D721Med (cell line): ENCODE data around the gene METTL25B.
A peak's percentile ranks its signal among the peaks of the same experiment; 100 is the strongest.

Source experiments
- DNase-seq: peaks from one replicate; pipeline ENCODE4 v3.0.0; 2011; ENCODE audit warnings: low spot score; ENCODE audit not compliant: insufficient read length
- FAIRE-seq: peaks from 2 replicates; lab custom pipeline; 2011; peaks lifted over from hg19 to GRCh38; lab: Jason Lieb, UNC
- TF ChIP-seq, protein P1 (sequence below): IDR thresholded peaks from 2 replicates; pipeline ENCODE4 v1.5.1; 2012; ENCODE audit warnings: mild to moderate bottlenecking, control low read depth; ENCODE audit not compliant: insufficient read depth; ENCODE audit errors: missing control alignments

METTL25B gene

DNA sequence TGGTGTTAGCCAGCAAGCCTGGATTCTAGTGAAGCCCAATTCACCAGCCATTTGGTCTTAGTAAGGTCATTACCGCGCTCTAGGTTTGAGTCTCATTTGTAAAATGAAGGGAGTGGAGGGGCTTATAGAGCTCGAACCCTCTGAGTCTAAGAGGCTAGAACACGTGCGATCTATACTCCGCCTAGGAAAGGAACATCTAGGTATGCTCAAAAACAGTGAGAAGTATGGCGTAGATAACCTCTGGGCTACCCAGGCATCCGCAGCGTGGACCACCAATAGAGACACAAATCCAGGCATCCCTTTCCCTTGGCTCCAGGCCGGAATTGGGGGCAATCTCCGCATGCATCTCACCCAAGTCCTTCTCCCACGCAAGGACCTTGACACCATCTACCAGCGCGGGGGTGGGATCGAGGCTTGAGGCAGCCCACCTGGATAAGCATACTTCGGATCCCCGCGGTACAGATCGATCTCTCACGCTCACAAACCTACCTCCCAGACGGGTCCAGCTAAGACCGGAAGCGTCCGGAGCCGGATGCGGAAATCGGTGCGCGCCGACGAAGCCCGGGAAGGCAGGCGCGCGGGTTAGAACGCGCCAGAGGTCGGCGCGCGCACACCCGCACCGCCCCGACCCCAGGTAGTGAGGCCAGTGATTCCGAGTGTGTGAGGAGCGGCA, at the start of gene METTL25B:
METTL25B (plus strand) TSS at position 544 of the 673 bp plus-strand sequence. CDS start 636 bp downstream, outside the sequence.
- TF ChIP-seq, protein P1, sequence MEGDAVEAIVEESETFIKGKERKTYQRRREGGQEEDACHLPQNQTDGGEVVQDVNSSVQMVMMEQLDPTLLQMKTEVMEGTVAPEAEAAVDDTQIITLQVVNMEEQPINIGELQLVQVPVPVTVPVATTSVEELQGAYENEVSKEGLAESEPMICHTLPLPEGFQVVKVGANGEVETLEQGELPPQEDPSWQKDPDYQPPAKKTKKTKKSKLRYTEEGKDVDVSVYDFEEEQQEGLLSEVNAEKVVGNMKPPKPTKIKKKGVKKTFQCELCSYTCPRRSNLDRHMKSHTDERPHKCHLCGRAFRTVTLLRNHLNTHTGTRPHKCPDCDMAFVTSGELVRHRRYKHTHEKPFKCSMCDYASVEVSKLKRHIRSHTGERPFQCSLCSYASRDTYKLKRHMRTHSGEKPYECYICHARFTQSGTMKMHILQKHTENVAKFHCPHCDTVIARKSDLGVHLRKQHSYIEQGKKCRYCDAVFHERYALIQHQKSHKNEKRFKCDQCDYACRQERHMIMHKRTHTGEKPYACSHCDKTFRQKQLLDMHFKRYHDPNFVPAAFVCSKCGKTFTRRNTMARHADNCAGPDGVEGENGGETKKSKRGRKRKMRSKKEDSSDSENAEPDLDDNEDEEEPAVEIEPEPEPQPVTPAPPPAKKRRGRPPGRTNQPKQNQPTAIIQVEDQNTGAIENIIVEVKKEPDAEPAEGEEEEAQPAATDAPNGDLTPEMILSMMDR: no peak
- DNase-seq: peak; percentile 84
- FAIRE-seq: no peak

DNA sequence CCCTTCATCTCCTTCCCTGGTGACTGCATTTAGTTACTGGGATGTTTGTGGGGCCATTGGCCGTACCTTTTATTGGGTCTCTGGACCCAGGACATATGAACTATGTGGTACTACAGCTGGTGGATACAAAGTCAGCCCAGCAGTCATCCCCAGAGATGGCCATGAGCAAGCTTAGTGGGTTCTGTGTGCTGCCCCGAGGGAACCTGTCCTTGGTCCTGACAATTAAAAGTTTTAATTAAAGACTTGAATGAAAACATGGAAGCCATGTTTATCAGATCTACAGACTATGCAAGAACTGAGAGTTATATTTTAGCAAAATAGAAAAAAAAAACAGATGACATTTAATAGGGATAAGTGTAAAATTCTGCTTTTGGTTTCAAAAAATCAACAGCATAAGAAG, 48.2 kb upstream of the METTL25B start:
- no peak for DNase-seq
- TF ChIP-seq, protein P1: no peak
- no peak for FAIRE-seq

DNA sequence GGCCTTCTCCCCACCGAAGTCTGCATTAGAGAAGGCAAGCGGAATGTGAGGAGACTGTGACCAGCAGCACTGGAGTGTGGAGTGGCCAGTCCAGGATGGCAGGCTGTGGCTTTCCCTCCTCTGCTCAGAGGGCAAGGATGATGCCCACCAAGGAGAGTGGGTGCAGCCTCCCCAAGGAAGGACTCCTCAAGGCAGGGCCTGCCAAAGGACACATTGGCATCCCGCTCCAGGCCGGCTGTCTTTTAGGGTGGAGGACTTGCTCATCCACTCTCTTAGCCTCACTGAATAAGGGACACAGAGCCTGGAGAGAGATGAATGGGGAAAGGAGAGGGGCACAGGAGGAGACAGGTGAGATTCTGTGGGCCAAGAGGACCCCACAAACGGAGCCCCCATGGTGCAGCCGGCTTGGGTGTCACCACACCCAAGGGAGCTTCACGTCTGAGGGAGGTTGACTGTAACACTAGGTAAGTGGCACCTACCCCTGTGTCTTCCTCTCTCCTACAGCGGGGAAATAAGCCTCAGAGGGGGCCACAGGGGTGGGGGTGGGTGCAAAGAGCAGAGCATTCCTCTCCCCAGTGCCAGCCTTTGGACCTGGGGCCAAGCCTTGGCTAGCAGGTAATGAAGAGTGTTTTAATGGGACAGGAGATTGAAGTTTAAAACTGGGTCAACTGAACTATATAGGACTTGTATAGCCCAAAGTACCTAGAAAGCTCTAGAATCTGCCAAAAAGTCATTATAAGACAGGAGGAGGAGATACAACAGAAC, 46.9 kb upstream of the METTL25B start:
- FAIRE-seq: no peak
- no peak for DNase-seq
- TF ChIP-seq, protein P1: no peak

DNA sequence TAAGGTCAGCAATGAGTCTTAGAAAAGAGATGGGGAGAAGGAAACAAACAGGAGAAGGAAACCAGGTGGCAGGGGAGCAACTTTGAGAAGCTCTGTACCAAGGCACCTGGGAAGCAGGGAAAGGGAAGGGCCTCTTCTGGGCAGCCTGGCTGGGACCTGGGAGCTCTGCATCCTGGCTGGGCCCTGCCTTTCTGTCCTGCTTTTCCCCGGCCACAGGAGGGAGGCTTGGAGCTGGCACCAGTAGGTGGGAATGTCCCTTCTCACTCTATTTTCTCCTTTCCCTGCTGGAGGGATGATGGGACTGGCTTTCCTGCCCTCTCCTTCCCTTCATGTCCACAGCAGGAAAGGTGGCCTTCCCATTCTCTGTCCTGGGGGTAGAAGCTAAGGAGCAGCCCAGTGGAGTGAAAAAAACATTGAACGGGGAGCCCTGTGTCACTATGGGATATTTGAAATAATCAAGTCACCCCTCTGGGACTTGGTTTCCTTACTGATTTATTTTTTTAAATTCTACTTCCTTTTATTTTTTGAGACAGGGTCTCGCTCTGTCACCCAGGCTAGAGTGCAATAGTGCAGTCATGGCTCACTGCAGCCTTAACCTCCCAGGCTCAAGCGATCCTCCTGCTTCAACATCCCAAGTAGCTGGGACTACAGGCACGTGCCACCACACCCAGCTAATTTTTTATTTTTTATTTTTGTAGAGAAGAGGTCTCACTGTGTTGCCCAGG, 45.9 kb upstream of the METTL25B start:
- FAIRE-seq: no peak
- no peak for DNase-seq
- TF ChIP-seq, protein P1: no peak

DNA sequence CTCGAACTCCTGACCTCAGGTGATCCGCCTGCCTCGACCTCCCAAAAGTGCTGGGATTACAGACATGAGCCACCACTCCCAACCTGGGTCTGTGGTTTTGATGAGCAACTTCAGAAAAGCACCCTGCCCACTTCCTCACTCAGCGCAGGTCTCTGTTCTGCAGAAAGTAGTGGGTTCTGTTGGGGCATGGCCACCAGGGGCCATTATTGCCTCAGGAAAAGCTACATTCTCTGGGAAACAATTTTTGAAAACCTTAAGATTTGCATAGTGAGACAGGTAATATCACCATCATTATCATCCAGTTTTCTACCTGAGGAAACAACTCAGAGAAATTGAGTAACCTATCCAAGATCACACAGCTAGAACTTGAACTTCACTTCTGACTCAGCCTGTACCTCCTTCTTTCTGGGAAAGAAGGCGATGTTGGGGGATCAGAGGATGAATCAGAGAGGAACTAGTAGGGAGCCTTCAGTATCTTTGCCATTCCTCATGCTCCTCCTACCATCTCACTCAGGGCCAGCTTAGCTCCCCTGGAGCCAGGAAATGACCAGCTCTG, 44.0 kb upstream of the METTL25B start:
- no peak for FAIRE-seq
- DNase-seq: no peak
- TF ChIP-seq, protein P1: no peak

DNA sequence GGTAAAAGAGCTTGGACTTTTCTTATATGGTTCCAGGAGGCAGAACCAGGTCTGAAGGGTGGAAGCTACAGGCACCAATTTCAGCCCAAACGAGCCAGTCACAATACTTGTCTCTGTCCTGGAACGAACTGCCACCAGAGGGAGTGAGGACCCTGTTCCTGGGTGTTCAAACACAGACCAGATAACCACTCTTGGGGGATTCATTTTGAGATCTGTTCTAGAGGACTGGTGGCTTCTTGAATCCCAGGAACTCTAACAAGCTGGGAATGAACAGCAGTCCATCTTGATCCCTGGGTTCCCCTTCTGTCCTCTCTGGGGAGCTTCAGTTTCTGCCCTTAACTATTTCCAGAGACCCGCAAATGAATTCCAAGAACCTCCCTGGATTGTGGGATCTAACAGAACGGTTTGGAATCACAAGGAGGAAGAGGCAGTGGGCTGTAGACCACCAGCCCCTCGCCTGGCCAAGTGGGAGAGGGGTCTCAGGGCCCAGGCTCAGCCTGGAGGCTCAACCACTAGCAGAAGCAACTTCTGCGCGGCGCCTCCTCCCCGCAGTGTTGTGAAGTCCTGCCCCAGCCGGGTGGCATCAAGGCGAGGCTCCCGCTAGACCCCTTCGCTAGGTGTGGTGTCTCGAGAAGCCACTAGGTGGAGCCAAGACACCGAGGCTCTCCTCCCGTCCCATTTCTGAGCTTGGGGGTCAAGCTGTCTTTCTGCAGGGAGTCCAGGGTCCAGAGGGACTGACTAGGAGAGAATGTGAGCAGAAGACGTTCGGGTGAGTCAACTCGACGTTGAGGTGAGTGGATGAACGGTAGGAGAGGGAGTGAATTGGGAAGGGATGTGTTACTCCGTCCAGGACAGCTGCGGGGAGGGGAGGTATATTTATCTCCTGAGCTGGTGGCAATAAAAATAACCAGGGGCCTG, 39.0 kb upstream of the METTL25B start:
- DNase-seq: peak; percentile 94
- no peak for FAIRE-seq
- TF ChIP-seq, protein P1: peak; percentile 99
